ENCODE data around the gene SHROOM3. TPM values are rescaled to one million over a fixed set of nuclear protein-coding genes. Genes with fewer than 3 reads are reported as not detected.

Gene SHROOM3
- polyA plus RNA-seq, 2 of the 4 experiments (the other 2 are of a cell fraction) = 2.8 to 5.1 TPM

GRCh38 chr4:76562161-76562560, 127.1 kb downstream of the SHROOM3 start:
- Histone ChIP-seq H3K4me3 (no peak overlapping the region), H3K9me3 (no peaks in the 10 kb centered on the region), H3K4me2 (no peak overlapping the region), H3K4me1 (0 out of 3 replicates have a peak, but pooled peaks cover 4% of the 10 kb centered on the region), H3K27ac (no peak overlapping the region; a peak in 1 of 6 replicates)
- WGBS (ENCODE audit: missing lambda C conversion rate) = 39% methylated on average over 2 of the region's 2 CpGs
- ChIA-PET POLR2A (no interaction called here), CTCF (interaction anchor here (0.6 to 1.0 kb wide), 3 partner anchors 8 to 308 kb away, joined by 3 read pairs; no protein-coding TSS in a partner anchor)
- FAIRE-seq (no peak), ATAC-seq (no peak), DNase-seq (ENCODE audit: low read depth in 1 of 2, low spot score in 1 of 2) (no peak)
- TF ChIP-seq CHD4 (IDR thresholded peaks at IDR 0.05; ENCODE audit: borderline replicate concordance) (no peak), ZFP36 (IDR thresholded peaks at IDR 0.05; ENCODE audit: borderline replicate concordance, partially characterized antibody) (no peak), EHMT2 (IDR thresholded peaks at IDR 0.05; ENCODE audit: low read depth) (no peak), TP53 (CRISPR knock-in tag; IDR thresholded peaks at IDR 0.05) (no peak), HOXB13 (CRISPR knock-in tag; IDR thresholded peaks at IDR 0.05; ENCODE audit: low read depth) (no peak), MAX (IDR thresholded peaks at IDR 0.05) (no peak), HOXA7 (CRISPR knock-in tag; IDR thresholded peaks at IDR 0.05) (no peak), NFE2L2 (conservative IDR thresholded peaks at IDR 0.05; ENCODE audit: low read length) (no peak), CEBPB (IDR thresholded peaks at IDR 0.05) (no peak), ATOH8 (CRISPR knock-in tag; IDR thresholded peaks at IDR 0.05; ENCODE audit: low read depth) (no peak), CBX2 (IDR thresholded peaks at IDR 0.05; ENCODE audit: borderline replicate concordance, low read depth) (no peak), HES2 (IDR thresholded peaks at IDR 0.05) (no peak), CBX8 (IDR thresholded peaks at IDR 0.05) (no peak)
- TF ChIP-seq, protein P1, sequence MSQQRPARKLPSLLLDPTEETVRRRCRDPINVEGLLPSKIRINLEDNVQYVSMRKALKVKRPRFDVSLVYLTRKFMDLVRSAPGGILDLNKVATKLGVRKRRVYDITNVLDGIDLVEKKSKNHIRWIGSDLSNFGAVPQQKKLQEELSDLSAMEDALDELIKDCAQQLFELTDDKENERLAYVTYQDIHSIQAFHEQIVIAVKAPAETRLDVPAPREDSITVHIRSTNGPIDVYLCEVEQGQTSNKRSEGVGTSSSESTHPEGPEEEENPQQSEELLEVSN (IDR thresholded peaks at IDR 0.05; ENCODE audit: borderline replicate concordance, low read depth) = no peak

DNA sequence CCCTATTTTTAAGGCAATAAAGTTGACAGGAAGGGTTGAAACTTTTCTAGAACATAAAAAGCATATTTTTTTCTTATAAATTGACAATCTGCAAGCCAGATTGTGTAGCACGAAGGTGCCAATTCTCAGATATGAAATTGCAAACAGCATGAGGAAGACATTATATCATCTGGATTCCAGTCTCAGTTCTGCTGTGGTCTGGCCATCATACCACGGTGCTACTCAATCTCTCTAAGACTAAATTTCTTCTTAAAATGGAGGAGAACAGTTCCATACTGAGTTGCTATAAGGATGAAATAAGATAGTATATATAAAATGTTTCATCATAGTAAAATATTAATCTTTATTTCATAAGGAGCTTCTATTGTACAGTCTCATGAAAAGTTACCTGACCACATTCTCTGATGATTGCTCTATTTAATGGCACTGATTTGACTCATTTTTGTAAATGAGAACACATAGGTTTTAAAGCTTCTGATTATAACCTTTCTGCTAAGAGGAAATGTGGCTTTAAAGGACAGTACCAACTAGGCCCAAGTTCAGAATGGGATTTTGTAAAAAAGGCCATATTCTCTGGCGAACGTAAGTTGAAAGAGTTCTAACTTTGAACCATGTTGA, 127.9 kb downstream of the SHROOM3 start:
- 0 out of 3 replicates have a peak, but pooled peaks cover 10% of the 10 kb centered on the region for H3K4me1 ChIP-seq
- POLR2A ChIA-PET = no interaction called here
- no peak for ATAC-seq
- WGBS (ENCODE audit: missing lambda C conversion rate) = 85% methylated on average over 4 of the region's 4 CpGs
- no peak overlapping the region for H3K4me3 ChIP-seq
- no peak for DNase-seq (ENCODE audit: low read depth in 1 of 2, low spot score in 1 of 2)
- no peak for FAIRE-seq
- H3K9me3 ChIP-seq = no peaks in the 10 kb centered on the region
- H3K27ac ChIP-seq = no peak overlapping the region; a peak in 1 of 6 replicates
- H3K4me2 ChIP-seq = no peak overlapping the region
- CTCF ChIA-PET = interaction anchor here (0.6 to 1.3 kb wide), 5 partner anchors 8 to 390 kb away, joined by 3 read pairs; no protein-coding TSS in a partner anchor
- no peak for TF ChIP-seq ESRRA (IDR thresholded peaks at IDR 0.05; ENCODE audit: borderline replicate concordance, low read length)
- no peak for TF ChIP-seq BHLHE40 (IDR thresholded peaks at IDR 0.05; ENCODE audit: low read depth, low read length)
- no peak for TF ChIP-seq PBX3 (IDR thresholded peaks at IDR 0.05)
- TF ChIP-seq, protein P2, sequence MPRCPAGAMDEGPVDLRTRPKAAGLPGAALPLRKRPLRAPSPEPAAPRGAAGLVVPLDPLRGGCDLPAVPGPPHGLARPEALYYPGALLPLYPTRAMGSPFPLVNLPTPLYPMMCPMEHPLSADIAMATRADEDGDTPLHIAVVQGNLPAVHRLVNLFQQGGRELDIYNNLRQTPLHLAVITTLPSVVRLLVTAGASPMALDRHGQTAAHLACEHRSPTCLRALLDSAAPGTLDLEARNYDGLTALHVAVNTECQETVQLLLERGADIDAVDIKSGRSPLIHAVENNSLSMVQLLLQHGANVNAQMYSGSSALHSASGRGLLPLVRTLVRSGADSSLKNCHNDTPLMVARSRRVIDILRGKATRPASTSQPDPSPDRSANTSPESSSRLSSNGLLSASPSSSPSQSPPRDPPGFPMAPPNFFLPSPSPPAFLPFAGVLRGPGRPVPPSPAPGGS (IDR thresholded peaks at IDR 0.05) = no peak
- TF ChIP-seq PHF8 (IDR thresholded peaks at IDR 0.05; ENCODE audit: borderline replicate concordance, low read depth) = no peak
- TF ChIP-seq REST (IDR thresholded peaks at IDR 0.05) = no peak
- TF ChIP-seq ZSCAN20 (CRISPR knock-in tag; IDR thresholded peaks at IDR 0.05) = no peak
- TF ChIP-seq KDM1A (IDR thresholded peaks at IDR 0.05; ENCODE audit: low read depth) = no peak
- TF ChIP-seq EP300 (IDR thresholded peaks at IDR 0.05) = no peak
- TF ChIP-seq HOXB5 (CRISPR knock-in tag; IDR thresholded peaks at IDR 0.05) = no peak
- TF ChIP-seq TP53 (CRISPR knock-in tag; IDR thresholded peaks at IDR 0.05) = no peak
- no peak for TF ChIP-seq FOSB (CRISPR knock-in tag; IDR thresholded peaks at IDR 0.05)
- TF ChIP-seq JUN (IDR thresholded peaks at IDR 0.05) = no peak
- TF ChIP-seq, protein P3, sequence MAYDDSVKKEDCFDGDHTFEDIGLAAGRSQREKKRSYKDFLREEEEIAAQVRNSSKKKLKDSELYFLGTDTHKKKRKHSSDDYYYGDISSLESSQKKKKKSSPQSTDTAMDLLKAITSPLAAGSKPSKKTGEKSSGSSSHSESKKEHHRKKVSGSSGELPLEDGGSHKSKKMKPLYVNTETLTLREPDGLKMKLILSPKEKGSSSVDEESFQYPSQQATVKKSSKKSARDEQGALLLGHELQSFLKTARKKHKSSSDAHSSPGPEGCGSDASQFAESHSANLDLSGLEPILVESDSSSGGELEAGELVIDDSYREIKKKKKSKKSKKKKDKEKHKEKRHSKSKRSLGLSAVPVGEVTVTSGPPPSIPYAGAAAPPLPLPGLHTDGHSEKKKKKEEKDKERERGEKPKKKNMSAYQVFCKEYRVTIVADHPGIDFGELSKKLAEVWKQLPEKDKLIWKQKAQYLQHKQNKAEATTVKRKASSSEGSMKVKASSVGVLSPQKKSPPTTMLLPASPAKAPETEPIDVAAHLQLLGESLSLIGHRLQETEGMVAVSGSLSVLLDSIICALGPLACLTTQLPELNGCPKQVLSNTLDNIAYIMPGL (CRISPR knock-in tag; IDR thresholded peaks at IDR 0.05; ENCODE audit: borderline replicate concordance) = no peak
- TF ChIP-seq RARB (CRISPR knock-in tag; IDR thresholded peaks at IDR 0.05) = no peak
